Activated CD4-positive, alpha-beta memory T cell treated with anti-CD3 and anti-CD28 coated beads for 36 hours (primary cell): ENCODE data around the gene FHL5. TPM values are rescaled to one million over a fixed set of nuclear protein-coding genes. Genes with fewer than 3 reads are reported as not detected.
"Not testable (repeated sequence)": the region's sequence is repeated elsewhere in the genome, so short reads cannot be mapped to it uniquely, and the experiment has no call there.

Experiments used
- CTCF ChIA-PET: fragments of 350-600 bp; sonication (Branson Sonifier 250); formaldehyde crosslinking; loops from one replicate; lab custom pipeline; 2021; ENCODE audit warnings: antibody characterized with exemption, inconsistent platforms; lab: Charles Lee
- POLR2A ChIA-PET: fragments of 350-600 bp; sonication (Branson Sonifier 250); formaldehyde crosslinking; loops from one replicate; lab custom pipeline; 2021; ENCODE audit warnings: antibody characterized with exemption; lab: Charles Lee
- DNase-seq: peaks from one replicate; pipeline ENCODE4 v3.0.0-alpha.2; 2020
- H3K27ac Mint-ChIP-seq: one replicate; pipeline ENCODE4 v1.8.0; 2021; ENCODE audit warnings: mixed read lengths
- H3K27me3 Mint-ChIP-seq: one replicate; pipeline ENCODE4 v1.8.0; 2021; ENCODE audit warnings: mixed read lengths
- H3K36me3 Mint-ChIP-seq: one replicate; pipeline ENCODE4 v1.8.0; 2021; ENCODE audit warnings: mixed read lengths
- H3K4me1 Mint-ChIP-seq: one replicate; pipeline ENCODE4 v1.8.0; 2021; ENCODE audit warnings: low read depth, mixed read lengths
- H3K4me3 Mint-ChIP-seq: one replicate; pipeline ENCODE4 v1.8.0; 2021; ENCODE audit warnings: mild to moderate bottlenecking, mixed read lengths
- H3K9me3 Mint-ChIP-seq: one replicate; pipeline ENCODE4 v1.8.0; 2021; ENCODE audit warnings: mixed read lengths
- intact Hi-C: fragments of 100-400 bp; cut with micrococcal nuclease; formaldehyde crosslinking; loops from one replicate; pipeline ENCODE4 v1.15.1; 2023
- total RNA-seq, 2 experiments: library from RNA; stranded (reverse); gene quantifications; one replicate each; pipeline ENCODE4 v1.2.3, GENCODE V29; 2021

Gene FHL5
- total RNA-seq, 2 experiments from 2014 or later: not detected

DNA sequence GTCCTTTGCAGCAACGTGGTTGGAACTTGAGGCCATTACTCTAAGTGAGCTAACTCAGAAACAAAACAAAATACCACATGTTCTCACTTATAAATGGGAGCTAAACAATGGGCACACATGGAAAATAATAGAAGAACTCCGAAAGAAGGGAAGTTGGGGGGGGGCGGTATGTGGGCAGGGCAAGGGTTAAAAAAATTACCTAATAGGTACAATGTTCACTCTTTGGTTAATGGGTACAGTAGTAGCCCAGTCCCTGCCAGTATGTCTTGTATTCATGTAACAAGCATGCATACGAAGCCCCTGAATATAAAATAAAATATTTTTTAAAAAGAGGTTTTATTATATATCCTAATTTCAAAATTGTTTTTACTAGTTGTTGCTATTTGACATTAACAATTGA is 15.3 kb upstream of the FHL5 start:
- DNase-seq: no peak
- Mint-ChIP-seq H3K4me1 (no peaks in the 10 kb centered on the region), H3K9me3 (no peaks in the 10 kb centered on the region), H3K36me3 (peaks cover 45% of the 10 kb centered on the region), H3K4me3 (no peak overlapping the region), H3K27ac (no peak overlapping the region), H3K27me3 (no peaks in the 10 kb centered on the region)
- POLR2A ChIA-PET: no interaction called here
- intact Hi-C loops: no loop called here
- CTCF ChIA-PET: no interaction called here

DNA sequence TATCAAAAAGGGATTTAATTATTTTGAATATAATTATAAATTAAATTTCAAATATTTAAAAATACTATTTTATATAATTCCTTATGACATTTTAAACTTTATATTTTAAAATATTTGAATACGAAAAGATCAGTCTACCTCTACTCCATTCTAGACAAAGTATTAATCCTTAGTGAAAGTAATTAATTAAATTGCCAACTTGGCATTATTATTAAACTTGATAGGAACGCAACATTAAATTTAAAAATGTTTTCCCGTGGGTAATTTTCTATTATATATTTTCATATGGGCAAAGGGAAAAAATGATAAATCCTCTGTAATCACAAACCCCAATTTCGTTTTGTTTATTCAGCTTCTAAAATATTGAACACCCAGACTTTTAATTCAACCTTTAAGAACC is 8.4 kb upstream of the FHL5 start:
- H3K9me3 Mint-ChIP-seq: no peaks in the 10 kb centered on the region
- intact Hi-C loops: no loop called here

DNA sequence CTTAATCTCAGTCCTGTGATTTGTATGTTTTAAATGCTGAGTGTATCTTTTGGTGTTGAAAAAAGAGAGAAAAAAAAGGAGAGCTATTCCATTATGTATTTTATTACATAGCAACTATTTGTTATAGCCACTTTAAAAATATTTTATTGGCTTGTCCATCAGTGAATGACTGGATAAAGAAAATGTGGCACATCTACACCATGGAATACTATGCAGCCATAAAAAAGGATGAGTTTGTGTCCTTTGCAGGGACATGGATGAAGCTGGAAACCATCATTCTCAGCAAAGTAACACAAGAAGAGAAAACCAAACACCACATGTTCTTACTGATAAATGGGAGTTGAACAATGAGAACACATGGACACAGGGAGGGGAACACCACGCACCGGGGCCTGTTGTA is 3.2 kb upstream of the FHL5 start:
- POLR2A ChIA-PET, H3K4me3 Mint-ChIP-seq, H3K27ac Mint-ChIP-seq, CTCF ChIA-PET, H3K27me3 Mint-ChIP-seq, H3K4me1 Mint-ChIP-seq, intact Hi-C loops, H3K9me3 Mint-ChIP-seq, DNase-seq: not testable (repeated sequence)
- peaks cover 11% of the 10 kb centered on the region for H3K36me3 Mint-ChIP-seq

More for the DNA sequence above, 8.4 kb upstream of the FHL5 start:
- ChIA-PET POLR2A (no interaction called here), CTCF (no interaction called here)
- Mint-ChIP-seq H3K4me1 (no peaks in the 10 kb centered on the region), H3K4me3 (no peak overlapping the region), H3K27ac (no peak overlapping the region), H3K36me3 (peaks cover 39% of the 10 kb centered on the region), H3K27me3 (no peaks in the 10 kb centered on the region)
- DNase-seq: no peak

DNA sequence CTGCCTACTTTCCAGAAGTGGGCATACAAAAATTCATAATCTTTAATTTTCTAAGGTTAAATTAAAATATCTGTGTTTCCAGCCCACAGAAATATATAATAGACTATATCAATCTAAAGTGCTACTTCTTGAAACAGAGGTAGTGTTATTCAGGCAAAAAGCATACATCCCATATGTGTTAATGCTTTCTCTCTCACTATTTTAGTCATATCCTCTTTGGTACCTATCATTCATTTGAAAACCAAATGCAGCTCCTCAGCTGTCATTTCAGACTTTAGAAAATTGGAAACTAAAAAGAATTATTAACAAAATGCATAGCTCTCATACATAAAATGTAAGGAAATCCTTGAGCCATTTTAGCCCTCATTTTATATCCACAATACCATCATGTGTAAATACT is 925 bp downstream of the FHL5 start:
- no peaks in the 10 kb centered on the region for H3K9me3 Mint-ChIP-seq
- H3K36me3 Mint-ChIP-seq: no peaks in the 10 kb centered on the region
- intact Hi-C loops: no loop called here
- no peaks in the 10 kb centered on the region for H3K4me1 Mint-ChIP-seq
- H3K4me3 Mint-ChIP-seq: no peak overlapping the region
- H3K27me3 Mint-ChIP-seq: peaks cover 5% of the 10 kb centered on the region
- CTCF ChIA-PET: no interaction called here
- POLR2A ChIA-PET: no interaction called here
- DNase-seq: no peak
- H3K27ac Mint-ChIP-seq: no peak overlapping the region

DNA sequence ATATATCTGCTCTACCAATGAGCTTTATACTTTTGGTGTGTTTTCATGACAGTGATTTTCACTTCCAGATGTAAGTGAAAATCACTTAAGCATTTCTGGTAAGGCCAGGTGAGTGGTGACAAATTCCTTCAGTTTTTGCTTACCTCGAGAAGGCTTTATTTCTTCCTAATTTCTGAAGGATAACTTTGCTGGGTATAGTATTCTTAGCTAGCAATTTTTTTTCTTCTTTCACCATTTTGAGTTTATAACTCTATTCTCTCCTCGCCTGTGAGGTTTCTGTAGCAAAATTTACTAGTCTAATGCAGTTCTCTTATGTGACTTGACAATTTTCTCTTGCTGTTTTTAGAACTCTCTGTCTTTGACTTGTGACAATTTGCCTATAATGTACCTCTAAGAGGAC is 7.1 kb downstream of the FHL5 start:
- POLR2A ChIA-PET: no interaction called here
- Mint-ChIP-seq H3K9me3 (peaks cover 24% of the 10 kb centered on the region), H3K27ac (no peak overlapping the region), H3K27me3 (peaks cover 10% of the 10 kb centered on the region), H3K36me3 (peaks cover 1% of the 10 kb centered on the region), H3K4me3 (no peak overlapping the region), H3K4me1 (no peaks in the 10 kb centered on the region)
- CTCF ChIA-PET: no interaction called here
- no peak for DNase-seq
- intact Hi-C loops: no loop called here

DNA sequence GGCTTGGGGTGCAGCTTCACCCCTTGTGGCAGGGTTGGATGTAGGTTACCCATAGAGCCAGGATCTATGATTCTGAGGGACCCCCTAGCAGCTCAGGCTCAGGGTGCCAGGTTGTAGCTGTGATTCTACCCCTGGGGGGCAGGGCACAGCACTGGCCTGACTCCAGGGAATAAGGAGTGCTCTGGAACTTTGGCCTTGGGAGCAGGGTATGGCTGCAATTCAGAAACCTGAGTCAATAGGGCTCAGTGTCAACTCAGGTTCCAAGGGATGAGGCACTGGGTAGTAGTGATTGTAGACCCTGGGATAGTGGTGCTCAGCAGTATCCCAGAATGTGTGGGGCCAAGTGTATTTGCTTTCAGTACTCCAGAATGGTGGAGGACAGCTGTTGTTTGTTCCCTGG is 8.6 kb downstream of the FHL5 start:
- Mint-ChIP-seq H3K27me3 (peaks cover 15% of the 10 kb centered on the region), H3K9me3 (peaks cover 24% of the 10 kb centered on the region), H3K4me3 (no peak overlapping the region), H3K4me1 (no peaks in the 10 kb centered on the region), H3K27ac (no peak overlapping the region), H3K36me3 (peaks cover 1% of the 10 kb centered on the region)
- ChIA-PET POLR2A (no interaction called here), CTCF (no interaction called here)
- intact Hi-C loops: no loop called here
- no peak for DNase-seq

DNA sequence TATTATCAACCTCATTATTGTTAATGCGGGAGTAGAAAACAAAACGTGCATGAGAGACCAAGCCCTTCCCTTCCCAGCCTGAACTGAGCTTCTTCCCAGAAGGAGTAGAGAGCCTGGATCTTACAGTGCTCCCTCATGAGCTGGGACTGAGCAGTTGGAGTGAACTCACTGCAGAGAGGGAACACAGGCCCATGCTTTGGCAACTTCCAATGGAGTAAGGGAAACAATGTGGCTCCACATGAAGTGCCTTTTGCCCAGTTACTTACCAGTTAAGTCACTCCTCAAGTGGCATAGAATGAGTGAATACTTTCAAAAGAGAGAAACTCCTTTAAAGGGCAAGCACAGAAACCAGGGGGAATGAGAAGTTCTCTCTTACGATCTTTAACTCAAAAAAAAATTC is 12.4 kb downstream of the FHL5 start:
- POLR2A ChIA-PET: no interaction called here
- H3K4me1 Mint-ChIP-seq: no peaks in the 10 kb centered on the region
- peaks cover 11% of the 10 kb centered on the region for H3K27me3 Mint-ChIP-seq
- H3K36me3 Mint-ChIP-seq: peaks cover 1% of the 10 kb centered on the region
- H3K27ac Mint-ChIP-seq: no peak overlapping the region
- H3K9me3 Mint-ChIP-seq: peaks cover 13% of the 10 kb centered on the region
- intact Hi-C loops: no loop called here
- H3K4me3 Mint-ChIP-seq: no peak overlapping the region
- CTCF ChIA-PET: no interaction called here
- DNase-seq: no peak

DNA sequence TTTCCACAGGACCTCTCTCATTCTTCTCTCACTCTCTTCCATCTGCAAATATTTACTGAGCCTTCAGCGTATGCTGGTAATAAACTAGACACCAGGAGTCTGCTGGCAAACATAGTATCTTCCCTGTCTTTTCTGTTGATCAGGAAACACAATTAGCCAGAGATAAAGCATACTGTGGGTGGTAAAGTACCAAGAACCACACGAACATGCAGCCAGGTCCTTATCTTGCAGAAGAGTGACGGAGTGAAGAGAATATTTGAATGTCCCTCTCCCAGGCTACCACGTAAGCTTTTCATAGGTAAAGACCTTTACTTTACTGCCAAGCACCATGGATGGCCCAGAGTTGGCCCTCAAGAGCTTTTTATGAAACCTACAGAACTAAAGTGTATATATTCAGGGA is 13.3 kb downstream of the FHL5 start:
- Mint-ChIP-seq H3K36me3 (no peaks in the 10 kb centered on the region), H3K27ac (no peak overlapping the region), H3K4me1 (no peaks in the 10 kb centered on the region), H3K9me3 (peaks cover 5% of the 10 kb centered on the region), H3K4me3 (no peak overlapping the region), H3K27me3 (peaks cover 11% of the 10 kb centered on the region)
- DNase-seq: no peak
- CTCF ChIA-PET: no interaction called here
- intact Hi-C loops: no loop called here
- POLR2A ChIA-PET: no interaction called here

DNA sequence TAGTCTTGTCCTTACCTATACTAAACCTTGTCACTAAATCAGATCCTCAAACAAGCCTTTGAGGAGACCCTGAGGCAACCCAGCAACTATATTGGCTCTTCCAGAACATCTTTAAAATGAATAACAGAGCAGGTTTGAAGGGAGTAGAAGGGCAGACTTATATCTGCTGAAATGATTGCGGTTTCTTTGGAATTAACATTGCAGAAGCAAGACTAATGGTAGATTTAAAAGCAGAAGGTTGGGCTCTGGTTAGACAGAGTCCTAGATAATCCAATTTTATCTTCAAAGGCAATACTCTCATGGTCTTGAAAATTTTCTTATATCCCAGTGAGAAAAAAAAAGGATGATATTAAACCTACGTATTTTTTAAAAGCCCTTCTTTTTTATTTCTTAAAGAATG is 19.1 kb downstream of the FHL5 start:
- no peaks in the 10 kb centered on the region for H3K4me1 Mint-ChIP-seq
- H3K27ac Mint-ChIP-seq: no peak overlapping the region
- intact Hi-C loops: no loop called here
- ChIA-PET POLR2A (no interaction called here), CTCF (no interaction called here)
- DNase-seq: no peak
- H3K9me3 Mint-ChIP-seq: no peaks in the 10 kb centered on the region
- peaks cover 15% of the 10 kb centered on the region for H3K27me3 Mint-ChIP-seq
- no peak overlapping the region for H3K4me3 Mint-ChIP-seq
- H3K36me3 Mint-ChIP-seq: no peaks in the 10 kb centered on the region

DNA sequence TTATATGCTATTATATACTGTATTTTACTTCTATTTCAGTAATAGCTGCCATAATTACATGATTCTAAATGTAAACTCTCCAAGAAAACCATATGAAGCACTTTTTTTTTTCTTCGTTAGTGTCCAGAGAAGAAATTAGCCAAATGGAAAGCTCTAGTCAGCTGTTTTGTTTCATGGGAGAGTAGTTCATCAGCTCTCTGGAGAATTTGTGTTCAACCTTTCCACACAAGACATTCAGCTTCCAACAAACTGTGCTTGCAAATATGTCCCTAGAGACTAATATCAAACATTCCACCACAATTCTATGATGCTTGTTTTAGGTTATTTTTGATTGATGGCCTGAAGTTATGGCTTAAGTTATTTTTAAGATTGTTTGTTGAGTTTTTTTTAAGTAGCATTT is 19.5 kb downstream of the FHL5 start:
- POLR2A ChIA-PET: no interaction called here
- Mint-ChIP-seq H3K4me1 (no peaks in the 10 kb centered on the region), H3K9me3 (no peaks in the 10 kb centered on the region), H3K4me3 (no peak overlapping the region), H3K27ac (no peak overlapping the region), H3K27me3 (peaks cover 15% of the 10 kb centered on the region), H3K36me3 (no peaks in the 10 kb centered on the region)
- DNase-seq: no peak
- intact Hi-C loops: no loop called here
- CTCF ChIA-PET: no interaction called here

DNA sequence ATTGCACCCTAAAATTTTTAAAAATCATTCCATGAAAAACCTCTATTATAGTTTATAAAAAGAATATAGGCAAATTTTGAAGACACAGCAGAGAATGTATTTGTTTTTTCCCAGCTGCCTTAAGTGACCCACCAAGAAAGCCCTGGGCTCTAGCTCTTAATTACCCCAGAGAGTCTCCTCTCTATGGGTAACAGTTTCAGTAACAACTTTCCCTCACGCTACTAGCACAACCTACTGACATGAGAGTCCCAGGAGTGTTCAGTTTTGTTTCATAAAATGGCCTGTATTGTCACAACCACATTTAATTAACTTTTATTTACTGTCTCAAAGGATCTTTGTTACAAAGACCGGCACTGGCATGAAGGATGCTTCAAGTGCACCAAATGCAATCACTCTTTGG is 41.5 kb downstream of the FHL5 start:
- Mint-ChIP-seq H3K36me3 (no peaks in the 10 kb centered on the region), H3K4me3 (no peak overlapping the region), H3K9me3 (no peaks in the 10 kb centered on the region), H3K27ac (no peak overlapping the region), H3K27me3 (peaks cover 10% of the 10 kb centered on the region), H3K4me1 (no peaks in the 10 kb centered on the region)
- CTCF ChIA-PET: no interaction called here
- POLR2A ChIA-PET: no interaction called here
- DNase-seq: no peak
- intact Hi-C loops: no loop called here

DNA sequence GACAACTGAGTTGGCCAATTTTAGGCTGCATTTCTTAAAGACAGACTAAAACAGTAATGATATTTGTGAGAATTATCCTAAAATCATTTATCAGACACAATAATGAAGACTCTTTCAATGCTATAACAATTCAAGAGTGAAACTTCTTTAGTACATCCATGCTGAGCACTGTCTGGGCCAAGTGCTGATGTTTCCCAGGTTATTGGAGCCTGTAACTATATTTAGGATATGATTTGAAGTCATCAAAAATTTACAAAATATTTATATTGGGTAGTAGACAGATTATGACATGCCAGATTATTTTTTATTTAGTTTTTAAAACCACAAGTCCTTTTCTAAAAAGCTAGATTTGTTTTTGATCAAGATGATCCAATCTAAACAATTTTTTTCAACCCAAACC is 45.1 kb downstream of the FHL5 start:
- DNase-seq: no peak
- Mint-ChIP-seq H3K27ac (no peak overlapping the region), H3K27me3 (peaks cover 11% of the 10 kb centered on the region), H3K9me3 (no peaks in the 10 kb centered on the region), H3K4me1 (no peaks in the 10 kb centered on the region), H3K4me3 (no peak overlapping the region), H3K36me3 (no peaks in the 10 kb centered on the region)
- CTCF ChIA-PET: interaction anchor here (0.6 kb wide), 1 partner anchor 460 kb away, joined by 6 read pairs; no protein-coding TSS in a partner anchor
- intact Hi-C loops: no loop called here
- POLR2A ChIA-PET: interaction anchor here (0.6 kb wide), 1 partner anchor 349 kb away, joined by 3 read pairs; no protein-coding TSS in a partner anchor

DNA sequence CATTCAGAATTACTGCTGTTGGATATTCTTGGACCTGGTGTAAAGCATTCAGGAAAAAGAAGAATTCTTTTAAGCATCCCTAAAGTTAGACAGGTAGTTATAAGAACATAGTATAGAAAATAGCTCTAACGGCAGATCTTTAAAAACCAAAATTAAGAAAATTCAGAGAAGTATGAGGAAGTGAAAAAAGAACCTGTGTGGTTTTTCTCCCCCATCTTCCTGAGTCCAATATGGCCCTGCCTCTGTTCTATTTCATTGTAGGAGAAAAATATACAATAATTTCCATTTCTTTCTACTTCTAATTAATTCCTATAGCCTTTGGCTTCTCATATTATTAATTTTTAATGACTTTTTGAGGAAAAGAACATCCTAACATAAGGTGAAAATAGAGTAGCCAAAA is 47.1 kb downstream of the FHL5 start:
- no peaks in the 10 kb centered on the region for H3K4me1 Mint-ChIP-seq

More for the DNA sequence above, 47.1 kb downstream of the FHL5 start:
- no peaks in the 10 kb centered on the region for H3K9me3 Mint-ChIP-seq
- peaks cover 11% of the 10 kb centered on the region for H3K27me3 Mint-ChIP-seq
- H3K4me3 Mint-ChIP-seq: no peak overlapping the region
- ChIA-PET POLR2A (no interaction called here), CTCF (interaction anchor here (0.6 to 1.2 kb wide), 2 partner anchors 17 to 210 kb away, joined by 3 read pairs; no protein-coding TSS in a partner anchor)
- no peak overlapping the region for H3K27ac Mint-ChIP-seq
- DNase-seq: no peak
- intact Hi-C loops: no loop called here
- H3K36me3 Mint-ChIP-seq: no peaks in the 10 kb centered on the region
